Measurements from ENCODE around the gene PKP2. TPM values are rescaled to one million over a fixed set of nuclear protein-coding genes. Genes with fewer than 3 reads are reported as not detected.

Gene PKP2
- total and polyA plus RNA-seq, 9 of the 15 experiments (the other 6 are each of a cell fraction or from before 2014, with no cell fraction given): 1.6 to 4.2 (median 2.8) TPM

DNA sequence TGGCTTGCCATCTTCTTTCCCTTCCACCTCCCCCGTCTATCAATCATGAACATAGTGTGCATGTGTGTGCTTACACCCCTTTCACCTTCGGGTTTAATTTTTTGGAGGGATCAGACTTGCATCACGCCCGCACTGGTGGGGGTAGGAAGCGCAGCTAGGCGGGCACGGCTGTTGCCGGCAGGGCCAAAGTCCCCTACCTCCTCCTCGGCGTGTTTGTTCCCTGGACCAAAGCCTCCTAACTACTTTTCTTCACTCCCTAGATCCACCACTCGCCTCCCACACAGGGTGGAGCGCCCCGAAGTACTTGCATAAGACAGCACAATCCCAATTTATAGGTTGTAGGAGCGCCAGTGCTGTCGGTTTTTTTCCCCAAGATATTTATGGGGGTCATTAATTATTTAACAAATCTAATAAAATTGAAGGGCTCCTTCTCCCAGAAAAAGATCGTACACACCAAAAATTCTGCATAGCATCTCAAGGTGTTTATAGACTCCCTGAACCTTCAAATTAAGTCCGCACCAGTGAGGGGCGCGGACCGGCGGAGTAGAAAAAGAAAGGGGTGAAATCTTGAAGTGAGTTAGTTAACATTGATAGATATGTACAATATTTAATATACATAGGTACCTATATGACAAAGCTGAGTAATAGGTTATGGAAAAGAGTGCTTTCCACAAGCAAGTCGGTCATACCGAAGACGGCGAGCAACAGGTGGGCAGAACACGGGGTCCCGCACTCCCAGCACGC is 717 bp downstream of the PKP2 start (continued):
- peak; percentile 71; the same call in 1 of the 2 replicates for TF ChIP-seq MGA (IDR thresholded peaks at IDR 0.05)
